HCT116 (cell line): ENCODE data around the gene SCARF2. TPM values are rescaled to one million over a fixed set of nuclear protein-coding genes. Genes with fewer than 3 reads are reported as not detected.

Experiments
- ATAC-seq: fragments of 200-7000 bp; cut with Tn5 transposase; 2 replicates; pipeline ENCODE4 v1.9.1; 2020; ENCODE audit warnings: mild to moderate bottlenecking, moderate library complexity
- BruUV-seq: library from RNA; stranded (reverse); fragments of 400-500 nt; replicated peaks from 2 replicates; lab custom pipeline; 2021; lab: Mats Ljungman, UMichigan
- CTCF ChIA-PET: fragments of 300-600 bp; sonication (Branson Sonifier 250); formaldehyde crosslinking; loops from one replicate; lab custom pipeline; 2021; ENCODE audit warnings: antibody characterized with exemption; lab: Charles Lee
- POLR2A ChIA-PET: fragments of 300-600, 350-600 bp; sonication (Branson Sonifier 250); formaldehyde crosslinking; loops from one replicate; lab custom pipeline; 2021; ENCODE audit warnings: antibody characterized with exemption; lab: Charles Lee
- RAD21 ChIA-PET, 2 experiments: fragments of 300-600 bp; sonication (Branson Sonifier 250); formaldehyde crosslinking; loops; one replicate each; lab custom pipeline; 2023; ENCODE audit warnings: low total read pairs in 2 of 2; ENCODE audit not compliant: uncharacterized antibody in 2 of 2, unreplicated experiment in 2 of 2, low non-redundant PET in 1 of 2; lab: Charles Lee
- DNase-seq: peaks from one replicate; pipeline ENCODE4 v3.0.0-alpha.2; 2010; ENCODE audit warnings: low read depth, low spot score
- H2AFZ ChIP-seq: fragments of 200-600 bp; shearing (Covaris generic), sonication (generic); 2 replicates; pipeline ENCODE4 v1.6.1; 2017; ENCODE audit warnings: low read depth, mixed run types, mixed read lengths, antibody characterized with exemption, low read length; ENCODE audit not compliant: poor library complexity, severe bottlenecking
- H3K27ac ChIP-seq: 2 replicates; pipeline ENCODE4 v1.5.1; 2012; ENCODE audit warnings: low read depth, low read length
- H3K27me3 ChIP-seq: fragments of 200-600 bp; sonication (generic); 2 replicates; pipeline ENCODE4 v1.6.1; 2016; ENCODE audit warnings: mixed run types, low read length, mixed read lengths; ENCODE audit not compliant: insufficient read depth
- H3K36me3 ChIP-seq, 2 experiments: fragments of 200-500 bp in 1 of 2; fragments of 200-600 bp in 1 of 2; sonication (Bioruptor generic) in 1 of 2; sonication (generic) in 1 of 2; 2 replicates each; pipeline versions ENCODE4 v1.5.1 to v1.6.1; 2014 to 2016; ENCODE audit warnings: low read length in 2 of 2, inconsistent platforms in 1 of 2, mixed read lengths in 1 of 2, mixed run types in 1 of 2; ENCODE audit not compliant: insufficient read depth in 2 of 2, control insufficient read depth in 1 of 2
- H3K4me1 ChIP-seq, 2 experiments: fragments of 200-600 bp in 1 of 2; sonication (generic) in 1 of 2; 2 replicates each; pipeline versions ENCODE4 v1.5.1 to v1.6.1; 2012 to 2017; ENCODE audit warnings: low read length in 2 of 2, inconsistent platforms in 1 of 2, mild to moderate bottlenecking in 1 of 2, mixed read lengths in 1 of 2, mixed run types in 1 of 2, moderate library complexity in 1 of 2; ENCODE audit not compliant: insufficient read depth in 2 of 2, control insufficient read depth in 1 of 2
- H3K4me2 ChIP-seq: fragments of 200-600 bp; sonication (generic); 2 replicates; pipeline ENCODE4 v1.6.1; 2017; ENCODE audit warnings: mixed run types, low read length, mixed read lengths
- H3K4me3 ChIP-seq, 2 experiments: fragments of 200-600 bp in 1 of 2; sonication (generic) in 1 of 2; replicated peaks in 1 of 2; 2 replicates each; pipeline ENCODE4 v1.5.1; 2011 to 2016; ENCODE audit warnings: low read length in 2 of 2, control low read depth in 1 of 2, low read depth in 1 of 2, mild to moderate bottlenecking in 1 of 2, mixed read lengths in 1 of 2, mixed run types in 1 of 2
- H3K79me2 ChIP-seq: fragments of 200-600 bp; sonication (generic); 2 replicates; pipeline ENCODE4 v1.6.1; 2017; ENCODE audit warnings: mild to moderate bottlenecking, mixed run types, low read length, moderate library complexity, mixed read lengths; ENCODE audit not compliant: insufficient read depth
- H3K9ac ChIP-seq: fragments of 200-600 bp; sonication (generic); 2 replicates; pipeline ENCODE4 v1.6.1; 2016; ENCODE audit warnings: low read length, mixed read lengths
- H3K9me2 ChIP-seq: fragments of 200-600 bp; sonication (generic), shearing (Covaris generic); 2 replicates; pipeline ENCODE4 v1.6.1; 2017; ENCODE audit warnings: mixed run types, mild to moderate bottlenecking, moderate library complexity; ENCODE audit not compliant: insufficient read depth
- H3K9me3 ChIP-seq, 2 experiments: fragments of 200-500 bp in 1 of 2; fragments of 200-600 bp in 1 of 2; sonication (Bioruptor generic) in 1 of 2; sonication (generic) in 1 of 2; 2 replicates each; pipeline ENCODE4 v1.6.1; 2014 to 2017; ENCODE audit warnings: low read length in 2 of 2, mixed read lengths in 2 of 2, inconsistent platforms in 1 of 2, low read depth in 1 of 2, mild to moderate bottlenecking in 1 of 2, mixed run types in 1 of 2, moderate library complexity in 1 of 2; ENCODE audit not compliant: control insufficient read depth in 1 of 2, insufficient read depth in 1 of 2
- H4K20me1 ChIP-seq: fragments of 200-600 bp; sonication (generic), shearing (Covaris generic); 2 replicates; pipeline ENCODE4 v1.6.1; 2017; ENCODE audit warnings: mixed run types, mild to moderate bottlenecking, moderate library complexity; ENCODE audit not compliant: insufficient read depth
- ATF3 ChIP-seq: IDR thresholded peaks from 2 replicates; pipeline ENCODE4 v1.6.1; 2012
- CBX3 ChIP-seq: IDR thresholded peaks from 2 replicates; pipeline ENCODE4 v1.6.1; 2012; ENCODE audit warnings: low read depth
- CEBPB ChIP-seq: IDR thresholded peaks from 2 replicates; pipeline ENCODE4 v1.6.1; 2012; ENCODE audit warnings: low read depth
- CTCF ChIP-seq, 3 experiments: fragments of 200-600 bp in 1 of 3; sonication (generic) in 1 of 3; IDR thresholded peaks in 2 of 3; conservative IDR thresholded peaks in 1 of 3; 2 replicates each; pipeline ENCODE4 v1.5.1; 2012 to 2017; ENCODE audit warnings: low read depth in 2 of 3, low read length in 2 of 3, antibody characterized with exemption in 1 of 3, borderline replicate concordance in 1 of 3, control low read depth in 1 of 3, mild to moderate bottlenecking in 1 of 3, mixed read lengths in 1 of 3, mixed run types in 1 of 3, moderate library complexity in 1 of 3; ENCODE audit not compliant: insufficient read depth in 1 of 3
- FOSL1 ChIP-seq: IDR thresholded peaks from 2 replicates; pipeline ENCODE4 v1.6.1; 2012; ENCODE audit warnings: low read depth
- MAX ChIP-seq: IDR thresholded peaks from 2 replicates; pipeline ENCODE4 v1.6.1; 2012
- POLR2A ChIP-seq: IDR thresholded peaks from 2 replicates; pipeline ENCODE4 v1.7.0; 2011; ENCODE audit warnings: borderline replicate concordance; ENCODE audit not compliant: insufficient read depth, insufficient read length; ENCODE audit errors: extremely low read depth
- RAD21 ChIP-seq: IDR thresholded peaks from 2 replicates; pipeline ENCODE4 v1.6.1; 2012; ENCODE audit warnings: low read depth, mild to moderate bottlenecking
- SIN3A ChIP-seq: IDR thresholded peaks from 2 replicates; pipeline ENCODE4 v1.6.1; 2012; ENCODE audit warnings: low read depth
- SP1 ChIP-seq: IDR thresholded peaks from 2 replicates; pipeline ENCODE4 v1.6.1; 2012; ENCODE audit warnings: low read depth
- ZFX ChIP-seq: fragments of 450-650 bp; IDR thresholded peaks from 2 replicates; pipeline ENCODE4 v1.6.1; 2017
- intact Hi-C: fragments of 100-400 bp; cut with micrococcal nuclease; formaldehyde crosslinking; loops from 2 replicates; pipeline ENCODE4 v1.10.0; 2022
- total RNA-seq: library from RNA; stranded (reverse); gene quantifications from one replicate; pipeline ENCODE4 v1.2.1, GENCODE V29; 2021; ENCODE audit not compliant: unreplicated experiment

SCARF2 gene
- total RNA-seq, 1 experiment from 2014 or later = 2.5 TPM

GRCh38 chr22:20422271-20423007 is 15.2 kb downstream of the SCARF2 start:
- Histone ChIP-seq H2AFZ (no peak overlapping the region), H3K27me3 (no peaks in the 10 kb centered on the region), H3K9ac (no peak overlapping the region)
- no peak for DNase-seq
- no peak for TF ChIP-seq FOSL1
- no peak for TF ChIP-seq SIN3A
- TF ChIP-seq ZFX = no peak
- TF ChIP-seq MAX = no peak
- TF ChIP-seq CEBPB = no peak
- TF ChIP-seq SP1 = no peak
- TF ChIP-seq CBX3 = no peak
- no peak for TF ChIP-seq CTCF (IDR thresholded peaks at IDR 0.05 in 2 of 3, conservative IDR thresholded peaks at IDR 0.05 in 1 of 3; ENCODE audit: borderline replicate concordance in 1 of 3, insufficient read depth in 1 of 3, low read depth in 2 of 3, low read length in 2 of 3)
- no peak for TF ChIP-seq POLR2A
- TF ChIP-seq ATF3 = no peak
- TF ChIP-seq RAD21 = no peak
- TF ChIP-seq, all 23 proteins: peak for 0
- ChIA-PET RAD21 (no interaction called here), POLR2A (no interaction called here), CTCF (no interaction called here)
- no peaks in the 10 kb centered on the region for H3K9me2 ChIP-seq
- no peaks in the 10 kb centered on the region for H3K79me2 ChIP-seq
- BruUV-seq = no TSS peak
- H3K4me3 ChIP-seq = no peak overlapping the region
- no peak overlapping the region for H3K27ac ChIP-seq
- H3K4me2 ChIP-seq = no peak overlapping the region
- peaks cover 0 to 9% of the 10 kb centered on the region in 2 experiments; a peak in 1 of 4 replicates for H3K4me1 ChIP-seq
- intact Hi-C loops = no loop called here
- no peaks in the 10 kb centered on the region for H3K36me3 ChIP-seq
- H4K20me1 ChIP-seq = no peaks in the 10 kb centered on the region
- no peak for ATAC-seq
- H3K9me3 ChIP-seq = no peaks in the 10 kb centered on the region
